ENCODE measurements around the gene TOMM5.

DNA sequence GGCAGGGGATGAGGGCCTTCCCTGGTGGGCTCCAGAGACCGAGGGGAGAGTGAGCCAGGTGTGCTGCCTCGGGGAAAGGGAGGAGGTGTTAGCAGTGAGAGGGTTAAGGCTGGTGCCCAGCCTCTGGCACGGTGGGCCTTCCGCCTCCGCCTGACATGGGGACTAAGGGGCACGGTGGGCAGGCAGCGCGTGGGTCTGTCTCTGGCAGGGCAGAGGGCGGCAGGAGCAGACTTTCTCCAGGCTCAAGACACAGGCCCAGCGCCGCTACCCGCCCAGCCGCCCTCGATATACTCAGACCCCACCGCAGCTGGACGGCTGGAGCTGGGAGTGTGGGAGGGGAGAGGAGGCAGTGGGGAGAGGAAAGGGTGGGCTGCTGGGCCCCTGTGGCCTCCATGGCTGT lies 43.4 kb upstream of the TOMM5 start:
- no peak for TF ChIP-seq POLR2AphosphoS5 (IDR thresholded peaks at IDR 0.05)
- TF ChIP-seq, protein P1, sequence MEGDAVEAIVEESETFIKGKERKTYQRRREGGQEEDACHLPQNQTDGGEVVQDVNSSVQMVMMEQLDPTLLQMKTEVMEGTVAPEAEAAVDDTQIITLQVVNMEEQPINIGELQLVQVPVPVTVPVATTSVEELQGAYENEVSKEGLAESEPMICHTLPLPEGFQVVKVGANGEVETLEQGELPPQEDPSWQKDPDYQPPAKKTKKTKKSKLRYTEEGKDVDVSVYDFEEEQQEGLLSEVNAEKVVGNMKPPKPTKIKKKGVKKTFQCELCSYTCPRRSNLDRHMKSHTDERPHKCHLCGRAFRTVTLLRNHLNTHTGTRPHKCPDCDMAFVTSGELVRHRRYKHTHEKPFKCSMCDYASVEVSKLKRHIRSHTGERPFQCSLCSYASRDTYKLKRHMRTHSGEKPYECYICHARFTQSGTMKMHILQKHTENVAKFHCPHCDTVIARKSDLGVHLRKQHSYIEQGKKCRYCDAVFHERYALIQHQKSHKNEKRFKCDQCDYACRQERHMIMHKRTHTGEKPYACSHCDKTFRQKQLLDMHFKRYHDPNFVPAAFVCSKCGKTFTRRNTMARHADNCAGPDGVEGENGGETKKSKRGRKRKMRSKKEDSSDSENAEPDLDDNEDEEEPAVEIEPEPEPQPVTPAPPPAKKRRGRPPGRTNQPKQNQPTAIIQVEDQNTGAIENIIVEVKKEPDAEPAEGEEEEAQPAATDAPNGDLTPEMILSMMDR (IDR thresholded peaks at IDR 0.05): no peak

All from upper lobe of left lung (tissue), 4 donors.